ENCODE results near the gene PACSIN1. TPM values are rescaled to one million over a fixed set of nuclear protein-coding genes. Genes with fewer than 3 reads are reported as not detected.

The PACSIN1 gene
- total and polyA plus RNA-seq, 10 of the 15 experiments (the other 5 are each of a cell fraction or from before 2014, with no cell fraction given), result 0.50 to 9.4 (median 2.8) TPM

GRCh38 chr6:34549026-34549803 lies 83.3 kb downstream of the PACSIN1 start (continued):
- TF ChIP-seq ZNF687 (IDR thresholded peaks at IDR 0.05) (no peak), BRCA1 (IDR thresholded peaks at IDR 0.05; ENCODE audit: low read depth, low read length) (no peak), FOS (IDR thresholded peaks at IDR 0.05; ENCODE audit: borderline replicate concordance, extremely low read depth, insufficient read length) (no peak), BMI1 (IDR thresholded peaks at IDR 0.05; ENCODE audit: borderline replicate concordance) (no peak)

GRCh38 chr6:34549804-34550202 lies 83.9 kb downstream of the PACSIN1 start:
- BruUV-seq (replicated peaks), result no TSS peak
- no peaks in the 10 kb centered on the region for H3K9me3 ChIP-seq (replicated peaks; ENCODE audit: control insufficient read depth, insufficient read depth, low read length)
- no peak overlapping the region for H3K27ac ChIP-seq (ENCODE audit: control insufficient read depth, insufficient read depth)
- FAIRE-seq, result no peak
- no peak overlapping the region for H3K9ac ChIP-seq (ENCODE audit: control insufficient read depth, insufficient read depth, low read length)
- no peak overlapping the region for H3K4me2 ChIP-seq (ENCODE audit: control insufficient read depth, insufficient read depth)
- ATAC-seq, result no peak
- ChIA-PET CTCF (no interaction called here), SMC1A (ENCODE audit: uncharacterized antibody, unreplicated experiment) (no interaction called here), RAD21 (ENCODE audit: unreplicated experiment) (no interaction called here), POLR2A (no interaction called here)
- DNase-seq (ENCODE audit: low read depth, low spot score), result no peak
- no peak overlapping the region for H2AFZ ChIP-seq (ENCODE audit: control insufficient read depth, low read depth, low read length)
- no peak overlapping the region for H3K4me3 ChIP-seq
- 8% methylated on average over 1 of the region's 2 CpGs for WGBS (ENCODE audit: insufficient coverage, insufficient replicate concordance, low lambda C conversion rate, missing lambda C conversion rate)
- in situ Hi-C loops (cut with MboI), result no loop called here
- H3K4me1 ChIP-seq (ENCODE audit: control insufficient read depth, insufficient read depth, low read length), result no peaks in the 10 kb centered on the region
- intact Hi-C loops (cut with micrococcal nuclease; ENCODE audit: unreplicated experiment), result no loop called here
- peaks cover 0 to 1% of the 10 kb centered on the region in 2 experiments; a peak in 1 of 4 replicates for H3K27me3 ChIP-seq (replicated peaks in 1 of 2; ENCODE audit: control insufficient read depth in 2 of 2, insufficient read depth in 2 of 2, low read length in 1 of 2)
- H3K36me3 ChIP-seq (ENCODE audit: control insufficient read depth in 2 of 2, insufficient read depth in 2 of 2, low read length in 1 of 2), result no peaks in the 10 kb centered on the region
- H4K20me1 ChIP-seq (ENCODE audit: control insufficient read depth, insufficient read depth), result no peaks in the 10 kb centered on the region
- H3K79me2 ChIP-seq (ENCODE audit: control insufficient read depth, insufficient read depth, low read length), result no peaks in the 10 kb centered on the region
- TF ChIP-seq E2F8 (IDR thresholded peaks at IDR 0.05; ENCODE audit: low read depth, partially characterized antibody), result no peak
- TF ChIP-seq ZBTB11 (CRISPR knock-in tag; IDR thresholded peaks at IDR 0.05), result no peak
- no peak for TF ChIP-seq RAD51 (IDR thresholded peaks at IDR 0.05)
- no peak for TF ChIP-seq SIX5 (IDR thresholded peaks at IDR 0.05; ENCODE audit: low read depth, low read length, severe bottlenecking)

Measured in GM12878 (cell line).